ENCODE results near the gene SUFU.
"Not testable (repeated sequence)": the region's sequence is repeated elsewhere in the genome, so short reads cannot be mapped to it uniquely, and the experiment has no call there.

The SUFU gene

GRCh38 chr10:102503264-102504178, at the start of gene SUFU:
TSS of gene SUFU (plus strand) at chr10:102503972. CDS start at chr10:102504153, 181 bp downstream.
- peak; percentile 99 for DNase-seq (ENCODE audit: low spot score)

DNA sequence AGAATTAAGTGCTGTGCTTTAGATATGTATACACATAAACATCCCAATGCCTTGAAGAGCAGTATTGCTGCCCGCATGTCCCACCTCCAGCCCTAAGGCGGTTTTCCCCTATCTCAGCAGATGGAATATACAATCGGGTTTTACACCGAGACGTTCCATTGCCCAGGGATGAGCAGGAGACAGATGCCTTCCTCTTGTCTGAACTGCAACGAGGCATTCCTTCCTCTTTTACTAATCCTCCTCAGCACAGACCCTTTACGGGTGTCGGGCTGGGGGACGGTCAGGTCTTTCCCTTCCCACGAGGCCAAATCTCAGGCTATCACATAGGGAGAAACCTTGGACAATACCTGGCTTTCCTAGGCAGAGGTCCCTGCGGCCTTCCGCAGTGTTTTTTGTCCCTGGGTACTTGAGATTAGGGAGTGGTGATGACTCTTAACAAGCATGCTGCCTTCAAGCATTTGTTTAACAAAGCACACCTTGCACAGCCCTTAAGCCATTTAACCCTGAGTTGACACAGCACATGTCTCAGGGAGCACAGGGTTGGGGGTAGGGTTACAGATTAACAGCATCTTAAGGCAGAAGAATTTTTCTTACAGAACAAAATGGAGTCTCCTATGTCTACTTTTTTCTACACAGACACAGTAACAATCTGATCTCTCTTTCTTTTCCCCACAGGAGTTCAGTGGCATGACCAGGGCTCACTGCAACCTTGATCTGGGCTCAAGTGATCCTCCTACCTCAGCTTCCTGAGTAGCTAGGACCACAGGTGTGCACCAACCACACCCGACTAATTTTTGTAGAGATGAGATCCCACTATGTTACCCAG, 48.9 kb upstream of the SUFU start:
- not testable (repeated sequence) for DNase-seq (ENCODE audit: low spot score)

DNA sequence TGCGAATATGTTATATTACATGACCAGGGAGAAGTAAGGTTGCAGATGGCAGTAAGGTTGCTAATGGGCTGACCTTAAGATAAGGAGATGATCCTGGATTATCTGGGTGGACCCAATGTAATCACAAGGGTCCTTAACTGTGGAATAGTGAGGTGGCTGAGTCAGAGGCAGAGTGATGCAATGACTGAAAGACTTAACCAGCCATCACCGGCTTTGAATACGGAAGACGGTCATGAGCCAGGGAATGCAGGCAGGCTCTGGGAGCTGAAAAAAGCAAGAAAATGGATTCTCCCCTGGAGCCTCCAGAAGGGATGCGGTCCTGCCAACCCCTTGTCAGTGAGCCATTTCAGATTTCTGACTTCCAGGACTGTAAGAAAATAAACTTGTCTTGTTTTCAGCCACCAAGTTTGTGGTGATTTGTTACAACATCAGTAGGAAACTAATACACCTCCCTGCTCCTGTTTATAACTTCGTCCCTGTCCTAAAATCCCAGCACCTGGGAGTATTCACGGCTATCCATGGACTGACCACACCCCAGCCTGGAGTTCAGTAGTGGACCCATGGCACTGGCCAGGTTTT, 47.8 kb upstream of the SUFU start:
- DNase-seq (ENCODE audit: low spot score) = no peak

- DNase-seq (ENCODE audit: low spot score) = no peak
Measured at GRCh38 chr10:102457591-102458150, 46.1 kb upstream of the SUFU start.

DNA sequence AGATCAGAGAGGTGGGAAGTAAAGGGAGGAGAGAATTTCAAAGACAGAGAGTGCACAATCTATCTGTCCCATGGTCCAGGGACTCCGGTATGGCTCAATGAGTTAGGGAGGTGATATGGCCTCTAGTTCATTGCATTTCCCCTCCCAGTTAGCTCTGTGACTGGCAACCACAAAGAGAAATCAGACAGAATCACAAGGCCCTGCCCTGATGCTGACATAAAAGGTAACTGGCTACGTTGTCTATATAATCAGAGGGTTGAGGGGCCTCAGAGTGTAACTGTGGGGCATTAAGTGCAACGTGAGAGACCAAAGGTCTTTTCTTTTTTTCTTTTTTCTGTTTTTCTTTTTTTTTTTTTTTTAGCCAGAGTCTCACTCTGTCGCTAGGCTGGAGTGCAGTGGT, 45.1 kb upstream of the SUFU start:
- DNase-seq (ENCODE audit: low spot score) = no peak

- no peak for DNase-seq (ENCODE audit: low spot score)
Measured at GRCh38 chr10:102460836-102461186, 43.0 kb upstream of the SUFU start.

GRCh38 chr10:102461187-102462054, 42.4 kb upstream of the SUFU start:
- peak; percentile 96 for DNase-seq (ENCODE audit: low spot score)

DNA sequence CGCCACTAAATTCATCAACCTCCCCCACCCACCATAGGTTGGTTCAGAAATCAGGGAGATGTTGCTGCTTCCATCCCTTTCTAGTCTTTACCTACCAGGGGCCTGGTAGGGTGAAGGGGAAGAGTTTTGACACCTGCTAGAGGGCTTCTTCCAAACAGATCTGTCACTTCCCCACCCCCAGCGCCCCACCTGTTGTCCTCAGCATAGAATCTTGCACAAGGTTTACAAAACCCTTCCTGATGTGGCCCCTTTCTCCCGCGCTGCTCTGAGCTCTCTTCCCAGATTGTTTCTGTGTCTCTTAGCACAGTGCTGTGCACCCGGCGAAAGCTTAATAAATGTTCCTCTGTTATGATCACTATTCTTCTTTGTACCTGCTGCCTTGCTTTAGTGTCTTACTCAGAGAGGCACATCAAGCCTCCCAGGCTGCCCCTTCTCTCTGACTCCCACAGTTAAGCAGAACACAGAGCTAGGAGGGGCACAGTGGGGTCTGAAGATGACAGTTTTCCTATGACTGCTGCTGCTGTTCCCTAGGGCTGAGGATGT, 41.2 kb upstream of the SUFU start:
- no peak for DNase-seq (ENCODE audit: low spot score)

DNA sequence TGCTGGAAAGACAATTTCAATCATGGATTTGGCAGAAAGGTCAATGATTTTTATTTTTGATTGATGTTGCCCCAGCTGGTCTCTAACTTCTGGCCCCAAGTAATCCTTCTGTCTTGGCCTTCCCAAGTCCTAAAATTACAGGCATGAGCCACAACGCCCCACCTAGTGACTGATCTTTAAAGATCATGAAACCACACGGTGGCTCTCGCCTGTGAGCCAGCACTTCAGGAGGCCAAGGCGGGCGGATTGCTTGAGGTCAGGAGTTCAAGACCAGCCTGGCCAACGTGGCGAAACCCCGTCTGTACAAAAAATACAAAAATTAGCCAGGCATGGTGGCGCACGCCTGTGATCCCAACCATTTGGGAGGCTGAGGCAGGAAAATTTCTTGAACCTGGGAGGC, 39.8 kb upstream of the SUFU start:
- no peak for DNase-seq (ENCODE audit: low spot score)

DNA sequence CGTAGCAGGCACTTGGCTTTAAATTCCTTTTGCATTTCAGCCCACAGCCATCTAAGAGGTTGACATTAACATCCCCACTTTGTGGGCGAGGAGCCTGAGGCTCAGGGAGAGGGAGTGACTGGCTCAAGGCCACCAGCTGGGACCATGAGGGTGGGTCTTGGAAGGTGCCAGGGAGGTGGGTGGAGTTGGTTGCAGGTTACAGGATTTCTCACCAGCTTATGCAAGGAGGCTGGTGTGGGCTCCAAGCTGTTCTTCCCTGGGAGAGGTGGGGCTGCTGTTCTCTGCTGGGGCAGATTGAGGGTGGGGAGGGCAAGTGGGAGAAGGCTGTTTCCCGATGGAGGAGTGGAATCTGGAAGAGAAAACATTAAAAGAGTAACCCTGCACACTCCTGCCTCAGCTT, 38.3 kb upstream of the SUFU start:
- DNase-seq (ENCODE audit: low spot score) = no peak

DNA sequence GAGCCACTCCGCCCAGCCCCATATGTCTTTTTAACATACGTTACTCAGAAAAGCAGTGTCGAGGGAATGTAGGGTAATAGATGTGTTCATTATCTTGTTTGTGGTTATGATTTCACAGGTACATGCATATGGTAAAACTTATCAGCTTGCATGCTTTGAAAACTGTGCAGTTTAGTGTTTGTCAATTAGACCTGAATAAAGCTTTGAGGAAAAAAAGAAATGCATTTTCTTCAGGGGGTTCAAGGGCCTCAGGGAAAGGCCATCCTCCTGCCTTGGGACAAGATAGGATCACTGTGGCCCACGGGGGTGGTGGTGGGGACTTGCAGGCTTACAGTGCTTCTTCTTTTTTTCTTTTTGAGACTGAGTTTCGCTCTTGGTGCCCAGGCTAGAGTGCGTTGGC, 36.5 kb upstream of the SUFU start:
- no peak for DNase-seq (ENCODE audit: low spot score)

GRCh38 chr10:102467971-102468438, 35.8 kb upstream of the SUFU start:
- no peak for DNase-seq (ENCODE audit: low spot score)

DNA sequence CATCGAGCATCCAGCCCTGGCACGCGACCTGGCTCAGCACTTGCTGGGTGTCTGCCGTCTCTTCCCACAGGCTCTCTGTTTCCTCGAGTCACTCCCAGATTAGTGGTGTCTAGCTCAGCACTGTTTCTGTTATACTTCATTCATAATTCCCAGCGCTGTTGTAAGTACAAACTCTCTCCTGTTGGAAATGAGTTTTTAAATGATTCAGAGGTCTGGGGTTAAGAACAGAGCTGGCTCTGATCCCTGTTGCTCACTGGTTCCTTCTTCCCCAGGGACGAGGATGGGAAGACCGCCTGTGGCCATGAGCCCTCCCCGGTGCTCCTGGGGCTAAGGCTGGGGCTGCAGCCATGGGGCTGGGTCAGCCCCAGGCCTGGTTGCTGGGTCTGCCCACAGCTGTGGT, 35.1 kb upstream of the SUFU start:
- no peak for DNase-seq (ENCODE audit: low spot score)

DNA sequence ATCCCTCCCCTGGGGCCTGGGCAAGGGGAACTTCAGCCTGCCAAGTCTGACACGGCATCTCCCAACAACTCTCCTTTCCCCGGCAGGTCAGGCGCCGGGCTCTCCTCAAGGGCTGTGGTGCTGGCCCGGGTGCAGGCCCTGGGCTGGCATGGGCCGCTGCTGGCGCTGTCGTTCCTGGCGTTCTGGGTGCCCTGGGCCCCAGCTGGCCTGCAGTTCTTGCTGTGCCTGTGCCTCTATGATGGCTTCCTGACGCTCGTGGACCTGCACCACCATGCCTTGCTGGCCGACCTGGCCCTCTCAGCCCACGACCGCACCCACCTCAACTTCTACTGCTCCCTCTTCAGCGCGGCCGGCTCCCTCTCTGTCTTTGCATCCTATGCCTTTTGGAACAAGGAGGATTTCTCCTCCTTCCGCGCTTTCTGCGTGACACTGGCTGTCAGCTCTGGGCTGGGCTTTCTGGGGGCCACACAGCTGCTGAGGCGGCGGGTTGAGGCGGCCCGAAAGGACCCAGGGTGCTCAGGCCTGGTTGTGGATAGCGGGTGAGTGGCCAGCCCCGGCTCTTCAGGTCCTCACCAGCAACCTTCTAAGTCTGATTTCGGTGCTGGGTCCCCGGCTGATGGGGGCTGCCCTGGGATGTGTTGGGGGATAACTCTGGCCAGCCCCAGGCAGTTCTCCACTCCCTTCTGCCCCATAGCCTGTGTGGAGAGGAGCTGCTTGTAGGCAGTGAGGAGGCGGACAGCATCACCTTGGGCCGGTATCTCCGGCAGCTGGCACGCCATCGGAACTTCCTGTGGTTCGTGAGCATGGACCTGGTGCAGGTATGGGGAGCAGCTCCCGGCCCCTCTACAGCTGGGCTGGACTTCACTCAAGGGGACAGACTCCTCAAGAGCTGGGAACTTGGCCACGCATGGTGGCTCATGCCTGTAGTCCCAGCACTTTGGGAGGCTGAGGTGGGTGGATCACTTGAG, 32.9 kb upstream of the SUFU start:
- no peak for DNase-seq (ENCODE audit: low spot score)

GRCh38 chr10:102473445-102474331, 30.1 kb upstream of the SUFU start:
- DNase-seq (ENCODE audit: low spot score) = no peak

DNA sequence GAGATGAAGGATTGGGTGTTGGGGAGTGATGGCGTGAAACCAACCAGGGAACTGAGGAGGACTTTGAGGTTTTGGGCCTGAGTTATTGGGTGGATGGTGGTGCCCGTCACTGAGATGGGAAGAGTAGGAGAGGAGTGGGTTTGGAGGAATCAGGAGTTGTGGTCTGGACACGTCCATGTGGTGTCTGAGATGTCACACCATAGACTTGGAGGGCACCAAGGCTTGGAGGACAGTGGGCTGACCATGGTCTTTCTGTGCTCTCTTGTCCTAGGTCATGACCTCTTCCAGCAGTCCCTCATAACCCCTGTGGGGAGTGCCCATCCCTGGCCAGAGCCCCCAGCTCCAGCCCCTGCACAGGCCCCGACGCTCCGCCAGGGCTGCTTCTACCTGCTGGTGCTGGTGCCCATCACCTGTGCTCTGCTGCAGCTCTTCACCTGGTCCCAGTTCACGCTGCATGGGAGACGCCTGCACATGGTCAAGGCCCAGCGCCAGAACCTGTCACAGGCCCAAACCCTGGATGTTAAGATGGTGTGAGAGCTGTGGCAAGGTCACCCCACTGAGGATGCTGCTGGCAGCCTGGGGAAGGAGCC, 28.2 kb upstream of the SUFU start:
- no peak for DNase-seq (ENCODE audit: low spot score)

DNA sequence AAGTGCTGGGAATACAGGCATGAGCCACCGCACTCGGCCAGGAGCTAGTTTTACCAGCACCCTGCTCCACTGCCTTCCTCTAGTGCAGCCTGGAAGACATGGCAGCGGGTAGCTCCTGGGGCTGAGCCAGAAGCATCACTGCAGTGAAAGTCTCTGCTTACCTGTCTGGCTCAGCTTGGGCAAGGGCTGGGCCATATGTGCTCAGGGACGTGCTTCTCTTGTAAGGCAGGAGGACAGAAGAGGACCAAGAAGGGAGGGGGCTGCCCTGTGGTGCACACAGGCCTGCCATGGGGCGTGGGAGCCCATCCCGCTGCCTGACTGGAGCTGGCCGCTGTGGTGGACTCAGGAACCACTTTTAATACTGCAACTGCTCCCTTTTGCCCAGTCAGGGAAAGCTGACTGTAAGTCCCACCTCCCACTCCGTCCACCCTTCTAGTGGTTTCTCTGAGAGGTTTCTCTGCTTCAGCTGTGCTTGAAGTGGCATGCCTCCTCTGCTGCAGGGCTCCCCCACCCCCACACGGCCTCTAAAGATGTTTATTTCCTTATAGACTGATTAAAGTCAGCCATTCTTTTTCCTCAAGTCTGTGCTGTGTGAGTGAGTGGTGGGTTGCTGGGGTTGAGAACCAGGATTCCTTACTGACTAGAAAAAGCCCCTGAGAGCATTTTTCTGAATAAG, 27.2 kb upstream of the SUFU start:
- DNase-seq (ENCODE audit: low spot score) = no peak

DNA sequence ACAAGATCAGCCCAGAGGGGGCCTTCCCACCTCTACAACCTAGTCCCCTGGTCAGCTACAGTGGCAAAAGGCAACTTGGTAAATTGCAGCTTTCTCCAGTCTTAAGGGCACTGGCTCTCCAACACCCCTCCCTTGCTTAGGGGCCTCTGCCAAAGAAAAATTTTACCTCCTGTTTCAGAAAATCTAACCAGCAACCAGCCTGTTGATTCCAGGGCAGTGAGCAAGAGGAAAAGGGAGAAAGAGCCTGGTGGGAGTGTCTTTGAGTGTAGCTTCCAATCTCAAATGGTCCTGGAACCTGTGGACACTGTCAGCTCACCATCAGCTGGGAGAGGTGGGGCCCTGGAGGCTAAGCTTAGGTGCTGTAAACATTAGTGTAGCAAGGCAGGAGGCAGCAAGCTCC, 24.1 kb upstream of the SUFU start:
- no peak for DNase-seq (ENCODE audit: low spot score)

All from ecto neural progenitor cell (in vitro differentiated cells).